CD4-positive, alpha-beta T cell (primary cell): Measurements from ENCODE around the gene GRIA4. TPM values are rescaled to one million over a fixed set of nuclear protein-coding genes. Genes with fewer than 3 reads are reported as not detected.

Experiments
- ATAC-seq: fragments of 200-7000 bp; cut with Tn5 transposase; one replicate; pipeline ENCODE4 v1.10.0; 2022; ENCODE audit warnings: mild to moderate bottlenecking; ENCODE audit not compliant: poor library complexity
- CTCF ChIA-PET: fragments of 350-600 bp; sonication (Branson Sonifier 250); formaldehyde crosslinking; loops from one replicate; lab custom pipeline; 2021; ENCODE audit warnings: antibody characterized with exemption, inconsistent platforms; lab: Charles Lee
- POLR2A ChIA-PET: fragments of 350-600 bp; sonication (Branson Sonifier 250); formaldehyde crosslinking; loops from one replicate; lab custom pipeline; 2021; ENCODE audit warnings: antibody characterized with exemption, inconsistent platforms; lab: Charles Lee
- DNase-seq, 14 experiments: peaks; one replicate each; pipeline ENCODE4 v3.0.0-alpha.2; 2013 to 2020; ENCODE audit warnings: mixed read lengths in 2 of 14
- H3K27ac ChIP-seq, 2 donors: one replicate each; pipeline versions ENCODE4 v1.5.1 to v1.7.0; 2013; ENCODE audit warnings: low read length in 2 of 2, low read depth in 1 of 2, mild to moderate bottlenecking in 1 of 2
- H3K27me3 ChIP-seq, 2 experiments: 1 replicate in 1 of 2; 2 replicates in 1 of 2; pipeline versions ENCODE4 v1.6.1 to v1.7.0; 2013; ENCODE audit warnings: low read length in 2 of 2, control low read depth in 1 of 2, mild to moderate bottlenecking in 1 of 2, moderate library complexity in 1 of 2; ENCODE audit not compliant: insufficient read depth in 2 of 2, control insufficient read depth in 1 of 2
- H3K36me3 ChIP-seq: one replicate; pipeline ENCODE4 v1.6.1; 2013; ENCODE audit warnings: low read length, control low read depth; ENCODE audit not compliant: insufficient read depth
- H3K4me1 ChIP-seq: one replicate; pipeline ENCODE4 v1.6.1; 2013; ENCODE audit warnings: low read length, control low read depth; ENCODE audit not compliant: insufficient read depth
- H3K4me3 ChIP-seq: one replicate; pipeline ENCODE4 v1.5.1; 2013; ENCODE audit warnings: mild to moderate bottlenecking, low read length, moderate library complexity
- H3K9me3 ChIP-seq, 2 experiments: 1 replicate in 1 of 2; 2 replicates in 1 of 2; pipeline versions ENCODE4 v1.6.1 to v1.7.0; 2013; ENCODE audit warnings: low read length in 2 of 2, mild to moderate bottlenecking in 2 of 2, control low read depth in 1 of 2, moderate library complexity in 1 of 2; ENCODE audit not compliant: control insufficient read depth in 1 of 2, insufficient read depth in 1 of 2
- H3K27ac Mint-ChIP-seq: one replicate; pipeline ENCODE4 v1.8.0; 2020; ENCODE audit warnings: mixed read lengths
- H3K27me3 Mint-ChIP-seq: one replicate; pipeline ENCODE4 v1.8.0; 2021; ENCODE audit warnings: mixed read lengths
- H3K36me3 Mint-ChIP-seq: one replicate; pipeline ENCODE4 v1.8.0; 2021; ENCODE audit warnings: low read depth, mixed read lengths
- H3K4me1 Mint-ChIP-seq: one replicate; pipeline ENCODE4 v1.8.0; 2021; ENCODE audit warnings: low read depth, mixed read lengths
- H3K4me3 Mint-ChIP-seq: one replicate; pipeline ENCODE4 v1.8.0; 2020; ENCODE audit warnings: mild to moderate bottlenecking, mixed read lengths
- H3K9me3 Mint-ChIP-seq: one replicate; pipeline ENCODE4 v1.8.0; 2020; ENCODE audit warnings: mixed read lengths
- CTCF ChIP-seq: fragments of 200-600 bp; IDR thresholded peaks from one replicate; pipeline ENCODE4 v1.8.0; 2022; ENCODE audit warnings: antibody characterized with exemption, mild to moderate bottlenecking
- intact Hi-C, 2 experiments: fragments of 100-400 bp; cut with DNase I in 1 of 2; cut with micrococcal nuclease in 1 of 2; formaldehyde crosslinking; loops; one replicate each; pipeline versions ENCODE4 v1.15.1 to v1.9.0; 2023 to 2025; cut with DNase I, micrococcal nuclease
- total RNA-seq, 174 experiments: library from RNA in 2 of 174; stranded (reverse) in 2 of 174; gene quantifications; one replicate each; pipeline ENCODE4 v1.2.3 and lab custom pipeline; 2021 to 2026

Gene GRIA4
- total RNA-seq, 2 experiments from 2014 or later: not detected

- TF ChIP-seq CTCF: no peak
- no peaks in the 10 kb centered on the region for H3K36me3 Mint-ChIP-seq
- Histone ChIP-seq H3K4me1 (no peaks in the 10 kb centered on the region), H3K27me3 (no peaks in the 10 kb centered on the region), H3K9me3 (no peaks in the 10 kb centered on the region), H3K27ac (no peak overlapping the region), H3K36me3 (no peaks in the 10 kb centered on the region), H3K4me3 (no peak overlapping the region)
- ChIA-PET CTCF (no interaction called here), POLR2A (no interaction called here)
- DNase-seq (no peak), ATAC-seq (no peak)
- H3K9me3 Mint-ChIP-seq: no peaks in the 10 kb centered on the region
- H3K4me3 Mint-ChIP-seq: no peak overlapping the region
- H3K27ac Mint-ChIP-seq: no peak overlapping the region
- H3K4me1 Mint-ChIP-seq: no peaks in the 10 kb centered on the region
- intact Hi-C loops: no loop called here
- peaks cover 4% of the 10 kb centered on the region for H3K27me3 Mint-ChIP-seq
Measured at GRCh38 chr11:105907319-105907718, 297.4 kb downstream of the GRIA4 start.

- POLR2A ChIA-PET: no interaction called here
- Histone ChIP-seq H3K36me3 (no peaks in the 10 kb centered on the region), H3K27ac (no peak overlapping the region), H3K4me3 (no peak overlapping the region), H3K4me1 (no peaks in the 10 kb centered on the region), H3K9me3 (no peaks in the 10 kb centered on the region), H3K27me3 (no peaks in the 10 kb centered on the region)
- Mint-ChIP-seq H3K36me3 (no peaks in the 10 kb centered on the region), H3K27ac (no peak overlapping the region), H3K4me1 (no peaks in the 10 kb centered on the region), H3K4me3 (no peak overlapping the region), H3K27me3 (peaks cover 4% of the 10 kb centered on the region), H3K9me3 (no peaks in the 10 kb centered on the region)
- CTCF ChIA-PET: no interaction called here
- no peak for ATAC-seq
- DNase-seq: no peak
- intact Hi-C loops: no loop called here
- no peak for TF ChIP-seq CTCF
Measured at GRCh38 chr11:105910095-105910715, 300.3 kb downstream of the GRIA4 start.

GRCh38 chr11:105911454-105911853 lies 301.6 kb downstream of the GRIA4 start:
- H3K4me1 Mint-ChIP-seq: no peaks in the 10 kb centered on the region
- Histone ChIP-seq H3K4me3 (no peak overlapping the region), H3K27me3 (no peaks in the 10 kb centered on the region), H3K27ac (no peak overlapping the region), H3K9me3 (no peaks in the 10 kb centered on the region), H3K36me3 (no peaks in the 10 kb centered on the region), H3K4me1 (no peaks in the 10 kb centered on the region)
- no peaks in the 10 kb centered on the region for H3K36me3 Mint-ChIP-seq
- H3K9me3 Mint-ChIP-seq: no peaks in the 10 kb centered on the region
- H3K27ac Mint-ChIP-seq: no peak overlapping the region
- no peak for TF ChIP-seq CTCF
- ChIA-PET POLR2A (no interaction called here), CTCF (no interaction called here)
- ATAC-seq (no peak), DNase-seq (no peak)
- no peak overlapping the region for H3K4me3 Mint-ChIP-seq
- intact Hi-C loops: no loop called here
- peaks cover under 1% of the 10 kb centered on the region for H3K27me3 Mint-ChIP-seq
